GM19238 (cell line): Measurements from ENCODE around the gene ITGAD.

Experiments
- DNase-seq: peaks from one replicate; pipeline ENCODE4 v3.0.0; 2011; ENCODE audit warnings: low spot score; ENCODE audit not compliant: insufficient read length

Gene ITGAD

DNA sequence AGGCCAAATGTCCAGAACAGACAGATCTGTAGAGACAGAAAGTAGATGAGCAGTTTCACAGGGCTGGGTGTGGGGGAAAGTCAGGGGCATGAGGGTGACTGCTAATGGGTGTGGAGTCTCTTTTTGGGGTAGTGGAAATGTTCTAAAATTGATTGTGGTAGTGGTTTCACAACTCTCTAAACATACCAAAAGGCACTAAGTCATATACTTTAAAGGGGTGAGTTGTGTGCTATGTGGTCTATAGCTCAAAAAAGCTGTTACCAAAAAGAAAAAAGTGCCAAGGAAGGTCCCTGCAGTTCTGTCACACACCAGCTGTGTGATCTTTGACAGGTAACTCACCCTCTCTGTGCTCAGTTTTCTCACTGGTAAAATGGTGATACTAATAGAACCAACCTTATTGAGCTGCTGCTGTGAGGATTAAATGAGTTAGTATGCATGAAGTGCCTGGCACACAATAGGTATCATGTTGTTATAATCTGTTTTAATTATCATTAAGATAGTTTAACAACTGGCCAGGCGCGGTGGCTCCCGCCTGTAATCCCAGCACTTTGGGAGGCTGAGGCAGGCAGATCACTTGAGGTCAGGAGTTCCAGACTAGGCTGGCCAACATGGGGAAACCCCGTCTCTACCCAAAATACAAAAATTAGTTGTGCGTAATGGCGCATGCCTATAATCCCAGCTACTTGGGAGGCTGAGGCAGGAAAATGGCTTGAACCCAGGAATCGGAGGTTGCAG lies 27.8 kb upstream of the ITGAD start:
- DNase-seq, result no peak

DNA sequence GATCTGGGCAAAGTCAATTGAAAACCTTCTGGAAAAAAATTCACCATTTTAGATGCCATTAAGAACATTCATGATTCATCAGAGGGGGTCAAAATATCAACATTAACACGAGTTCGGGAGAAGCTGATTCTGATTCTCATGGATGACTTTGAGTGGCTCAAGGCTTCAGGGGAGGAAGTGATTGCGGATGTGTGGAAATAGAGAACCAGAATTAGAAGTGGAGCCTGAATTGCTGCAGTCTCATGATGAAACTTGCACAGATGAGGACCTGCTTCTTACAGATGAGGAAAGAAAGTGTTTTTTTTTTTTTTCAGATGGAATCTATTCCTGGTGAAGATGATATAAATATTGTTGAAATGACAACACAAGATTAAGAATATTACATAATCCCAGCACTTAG lies 25.3 kb upstream of the ITGAD start:
- DNase-seq, result no peak

DNA sequence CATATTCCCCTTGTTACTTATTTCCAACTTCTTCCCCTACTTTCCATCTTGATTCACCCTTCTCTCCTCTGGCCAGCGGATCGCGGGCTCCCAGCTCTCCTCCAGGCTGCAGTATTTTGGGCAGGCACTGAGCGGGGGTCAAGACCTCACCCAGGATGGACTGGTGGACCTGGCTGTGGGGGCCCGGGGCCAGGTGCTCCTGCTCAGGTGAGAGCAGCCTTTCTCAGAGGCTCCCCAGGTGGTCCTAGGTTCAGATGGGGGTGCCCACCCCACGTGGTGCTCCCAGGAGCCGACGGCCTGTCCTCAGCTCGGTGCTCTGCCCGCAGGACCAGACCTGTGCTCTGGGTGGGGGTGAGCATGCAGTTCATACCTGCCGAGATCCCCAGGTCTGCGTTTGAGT lies 22.1 kb upstream of the ITGAD start:
- DNase-seq, result no peak

DNA sequence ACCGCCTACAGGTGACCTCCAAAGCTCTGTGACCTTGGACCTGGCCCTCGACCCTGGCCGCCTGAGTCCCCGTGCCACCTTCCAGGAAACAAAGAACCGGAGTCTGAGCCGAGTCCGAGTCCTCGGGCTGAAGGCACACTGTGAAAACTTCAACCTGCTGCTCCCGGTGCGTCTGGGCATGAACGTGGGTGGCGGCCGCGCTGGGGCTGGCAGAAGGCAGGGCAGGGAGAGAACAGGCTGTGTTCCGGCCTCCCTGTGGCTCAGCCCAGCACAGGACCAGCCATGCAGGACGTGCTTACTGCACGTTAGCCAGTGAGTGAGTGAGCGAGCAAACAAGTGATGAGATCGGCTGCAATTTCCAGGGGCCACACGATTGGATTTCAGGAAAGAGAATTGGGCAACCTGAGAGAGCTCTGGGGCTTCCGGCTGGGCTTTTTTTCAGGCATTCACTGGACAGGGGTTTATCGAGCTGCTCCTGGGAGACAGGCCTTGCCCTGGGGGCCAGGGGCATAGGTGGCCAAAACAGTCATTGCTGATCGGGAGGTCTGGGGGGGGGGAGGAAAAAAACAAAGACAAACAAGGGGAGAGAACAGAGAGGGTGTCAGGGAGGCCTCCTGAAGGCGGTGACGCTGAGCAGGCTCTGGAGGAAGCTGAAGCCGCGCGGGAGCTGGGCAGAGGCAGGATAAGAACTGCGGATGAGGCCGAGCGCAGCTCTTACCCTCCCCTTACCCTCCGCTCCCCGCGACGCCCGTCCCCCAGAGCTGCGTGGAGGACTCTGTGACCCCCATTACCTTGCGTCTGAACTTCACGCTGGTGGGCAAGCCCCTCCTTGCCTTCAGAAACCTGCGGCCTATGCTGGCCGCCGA lies 21.3 kb upstream of the ITGAD start:
- no peak for DNase-seq

DNA sequence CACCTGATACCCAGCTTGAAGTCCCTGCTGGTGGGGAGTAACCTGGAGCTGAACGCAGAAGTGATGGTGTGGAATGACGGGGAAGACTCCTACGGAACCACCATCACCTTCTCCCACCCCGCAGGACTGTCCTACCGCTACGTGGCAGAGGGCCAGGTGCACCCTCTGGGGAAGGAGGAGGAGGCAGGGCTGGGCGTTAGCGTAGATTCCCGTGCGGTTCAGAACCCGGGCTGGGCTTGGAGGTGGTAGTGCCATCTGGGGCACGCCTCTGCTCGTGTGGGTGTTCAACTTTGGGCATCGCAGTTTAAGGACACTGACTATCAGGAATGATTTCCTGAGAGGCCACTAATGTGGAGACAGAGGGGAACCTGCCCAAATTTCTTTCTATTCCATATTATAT lies 19.9 kb upstream of the ITGAD start:
- DNase-seq, result no peak

DNA sequence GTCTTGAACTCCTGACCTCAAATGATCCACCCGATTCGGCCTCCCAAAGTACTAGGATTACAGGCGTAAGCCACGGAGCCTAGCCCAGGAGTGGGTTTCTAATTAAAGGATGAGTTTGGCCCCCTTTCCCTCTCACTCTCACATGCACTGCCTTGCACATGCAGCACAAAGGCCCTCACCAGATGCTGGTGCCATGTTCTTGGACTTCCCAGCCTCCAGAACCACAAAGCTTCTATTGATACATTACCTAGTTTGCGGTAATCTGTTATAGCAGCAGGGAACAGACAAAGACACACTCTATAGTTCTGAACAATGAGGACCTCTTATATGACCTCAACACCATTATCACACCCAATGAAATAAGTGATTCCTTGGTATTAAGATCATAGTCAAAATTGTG lies 17.9 kb upstream of the ITGAD start:
- DNase-seq, result no peak

DNA sequence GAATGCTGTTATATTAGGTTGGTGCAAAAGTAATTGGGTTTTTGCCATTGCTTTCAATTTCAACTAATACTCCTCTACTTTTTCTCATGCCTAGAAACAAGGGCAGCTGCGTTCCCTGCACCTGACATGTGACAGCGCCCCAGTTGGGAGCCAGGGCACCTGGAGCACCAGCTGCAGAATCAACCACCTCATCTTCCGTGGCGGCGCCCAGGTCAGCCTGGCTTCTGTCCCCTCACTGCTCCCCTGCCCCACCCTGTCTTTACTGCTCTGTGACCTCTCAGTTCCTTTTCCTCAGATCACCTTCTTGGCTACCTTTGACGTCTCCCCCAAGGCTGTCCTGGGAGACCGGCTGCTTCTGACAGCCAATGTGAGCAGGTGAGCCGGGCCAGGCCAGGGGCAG lies 16.4 kb upstream of the ITGAD start:
- DNase-seq, result no peak

DNA sequence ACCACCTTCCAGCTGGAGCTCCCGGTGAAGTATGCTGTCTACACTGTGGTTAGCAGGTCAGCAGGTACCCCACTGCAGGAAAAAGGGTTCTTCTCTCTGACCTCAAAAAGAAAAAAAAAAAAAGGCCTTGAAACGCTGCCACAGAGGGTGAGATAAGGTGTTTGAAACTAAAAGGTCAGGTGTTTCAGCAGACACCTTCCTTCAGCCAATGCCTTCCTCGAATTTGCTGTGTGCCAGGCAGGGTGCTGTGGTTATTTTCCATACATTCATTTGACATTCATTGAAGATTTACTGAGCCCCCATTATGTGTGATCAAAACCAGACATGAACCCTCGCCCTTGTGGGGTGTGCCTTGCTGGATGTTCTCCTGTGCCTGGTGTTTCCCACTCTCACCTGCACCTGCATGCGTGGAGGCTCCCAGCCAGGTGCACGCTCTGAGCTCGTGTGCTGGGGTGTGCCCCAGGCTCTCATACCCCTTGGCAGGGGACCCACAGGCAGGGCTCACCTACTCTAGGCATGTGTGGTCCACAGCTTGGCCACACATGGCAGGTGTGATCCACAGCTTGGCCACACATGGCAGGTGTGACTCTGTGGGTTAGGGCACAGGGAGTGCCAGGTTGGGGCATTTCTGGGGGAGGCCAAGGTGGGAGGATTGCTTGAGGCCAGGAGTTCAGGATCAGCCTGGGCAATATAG lies 15.8 kb upstream of the ITGAD start:
- no peak for DNase-seq

DNA sequence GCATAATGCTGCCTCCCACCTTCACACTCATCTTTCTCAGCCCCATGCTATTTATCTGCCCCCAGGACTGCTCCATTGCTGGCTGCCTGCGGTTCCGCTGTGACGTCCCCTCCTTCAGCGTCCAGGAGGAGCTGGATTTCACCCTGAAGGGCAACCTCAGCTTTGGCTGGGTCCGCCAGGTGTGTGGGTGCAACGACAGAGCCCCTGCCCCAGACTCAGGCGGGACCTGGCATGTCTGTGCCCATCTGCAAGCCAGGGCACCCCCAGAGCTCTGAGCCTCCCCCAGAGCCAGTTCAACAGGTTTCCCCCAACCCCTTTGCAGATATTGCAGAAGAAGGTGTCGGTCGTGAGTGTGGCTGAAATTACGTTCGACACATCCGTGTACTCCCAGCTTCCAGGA lies 12.9 kb upstream of the ITGAD start:
- DNase-seq, result no peak

DNA sequence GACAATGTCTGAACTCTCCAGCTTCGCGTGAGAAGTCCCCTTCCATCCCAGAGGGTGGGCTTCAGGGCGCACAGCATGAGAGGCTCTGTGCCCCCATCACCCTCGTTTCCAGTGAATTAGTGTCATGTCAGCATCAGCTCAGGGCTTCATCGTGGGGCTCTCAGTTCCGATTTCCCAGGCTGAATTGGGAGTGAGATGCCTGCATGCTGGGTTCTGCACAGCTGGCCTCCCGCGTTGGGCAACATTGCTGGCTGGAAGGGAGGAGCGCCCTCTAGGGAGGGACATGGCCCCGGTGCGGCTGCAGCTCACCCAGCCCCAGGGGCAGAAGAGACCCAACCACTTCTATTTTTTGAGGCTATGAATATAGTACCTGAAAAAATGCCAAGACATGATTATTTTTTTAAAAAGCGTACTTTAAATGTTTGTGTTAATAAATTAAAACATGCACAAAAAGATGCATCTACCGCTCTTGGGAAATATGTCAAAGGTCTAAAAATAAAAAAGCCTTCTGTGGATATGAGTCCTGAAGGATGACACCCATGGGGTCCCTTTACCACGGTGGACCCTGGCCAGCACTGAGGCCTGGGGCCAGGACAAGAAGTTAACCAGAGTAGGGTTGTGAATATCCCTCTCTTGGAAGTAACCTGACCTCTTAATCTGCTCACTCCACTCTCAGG lies 10.5 kb upstream of the ITGAD start:
- peak; percentile 65 for DNase-seq

DNA sequence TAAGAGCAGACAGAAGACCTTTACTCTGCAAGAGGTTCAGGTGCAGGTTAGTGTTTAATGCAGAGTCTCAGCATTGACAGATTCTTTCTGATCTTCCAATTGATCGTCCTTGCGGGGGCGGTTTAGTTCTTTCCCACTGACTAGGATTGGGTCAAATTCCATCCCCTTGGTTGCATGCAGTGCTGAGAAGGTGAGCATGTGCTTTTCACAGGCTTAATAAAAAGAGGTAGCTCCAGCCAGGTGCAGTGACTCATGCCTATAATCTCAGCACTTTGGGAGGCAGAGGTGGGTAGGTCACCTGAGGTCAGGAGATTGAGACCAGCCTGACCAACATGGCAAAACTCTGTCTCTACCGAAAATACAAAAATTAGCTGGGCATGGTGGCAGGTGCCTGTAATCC lies 7.5 kb upstream of the ITGAD start:
- DNase-seq, result no peak

DNA sequence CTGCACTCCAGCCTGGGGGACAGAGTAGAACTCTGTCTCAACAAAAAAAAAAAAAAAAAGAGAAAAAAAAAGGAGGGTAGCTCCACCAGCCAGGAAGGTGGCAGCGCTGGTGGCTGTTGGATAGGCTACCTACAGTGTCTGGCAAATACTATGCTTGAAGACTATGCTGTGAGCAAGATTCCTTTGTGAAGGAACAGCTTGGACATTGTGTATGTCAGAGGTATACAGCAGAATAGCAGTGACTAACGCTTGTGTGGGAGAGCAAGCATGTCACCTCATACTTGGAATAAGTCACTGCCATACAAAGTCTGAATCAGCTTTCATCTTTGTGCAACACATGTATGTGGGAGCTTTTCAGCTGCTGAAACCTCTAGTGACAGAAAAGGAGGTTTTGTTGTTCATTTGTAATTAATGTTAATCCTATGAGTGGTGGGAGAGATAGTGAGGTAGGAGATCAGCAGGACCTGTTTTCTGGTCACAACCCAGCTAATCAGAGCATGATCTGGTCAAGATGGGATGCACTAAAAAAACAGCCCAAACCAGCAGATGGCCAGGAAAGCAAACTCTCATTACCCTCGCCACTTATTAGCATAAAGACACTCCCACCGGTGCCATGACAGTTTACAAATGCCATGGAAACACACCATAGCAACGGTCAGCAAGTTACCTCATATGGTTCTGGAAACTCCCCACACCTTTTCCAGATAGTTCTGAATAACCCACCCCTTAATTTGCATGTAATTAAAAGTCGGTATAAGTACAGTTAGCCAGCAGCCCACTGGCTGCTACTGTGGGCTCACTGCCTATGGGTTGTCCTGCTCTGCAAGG lies 6.8 kb upstream of the ITGAD start:
- DNase-seq, result no peak

DNA sequence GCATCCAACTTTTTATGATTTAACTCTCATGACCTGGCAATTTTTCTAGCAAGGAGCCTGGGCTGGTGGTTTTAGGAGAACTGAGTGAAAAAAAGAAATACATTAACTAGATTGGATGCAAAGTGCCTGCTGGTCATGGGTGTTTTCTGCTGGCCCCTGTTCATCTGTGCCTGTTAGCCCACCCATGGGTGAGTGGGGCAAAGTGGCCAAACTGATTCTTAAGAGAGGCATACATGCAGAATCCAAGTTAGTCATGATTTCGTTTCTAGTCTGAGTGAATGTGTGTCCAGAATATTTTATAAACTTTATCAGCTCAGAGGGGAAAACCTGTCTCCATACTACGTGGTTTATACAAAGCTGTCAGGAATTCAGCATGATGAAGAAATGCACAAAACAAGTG lies 4.6 kb upstream of the ITGAD start:
- DNase-seq, result no peak

DNA sequence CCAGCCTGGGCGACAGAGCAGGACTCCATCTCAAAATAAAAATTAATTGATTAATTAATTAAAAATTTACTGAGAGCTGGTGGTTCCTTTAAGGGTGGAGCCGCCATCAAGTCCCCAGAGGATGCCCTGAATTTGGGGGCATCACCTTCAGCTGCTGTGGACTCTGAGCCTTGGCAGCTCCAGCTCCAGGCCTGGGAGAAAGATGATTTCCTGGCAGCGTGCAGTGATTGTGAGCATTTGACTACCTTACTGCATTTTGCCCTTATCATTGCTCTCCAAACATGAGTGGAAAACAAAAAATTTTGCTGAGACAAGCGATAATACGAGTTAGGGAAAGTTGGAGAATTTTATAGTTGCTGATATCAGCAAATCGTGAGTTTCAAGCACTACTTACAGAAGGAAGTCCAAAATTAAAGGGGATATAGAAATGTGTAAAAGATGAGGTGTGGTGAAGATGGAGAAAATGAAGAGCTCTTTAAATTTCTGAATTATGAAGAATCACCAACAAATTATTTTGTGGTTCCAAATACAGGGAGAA lies 2.6 kb upstream of the ITGAD start:
- no peak for DNase-seq

DNA sequence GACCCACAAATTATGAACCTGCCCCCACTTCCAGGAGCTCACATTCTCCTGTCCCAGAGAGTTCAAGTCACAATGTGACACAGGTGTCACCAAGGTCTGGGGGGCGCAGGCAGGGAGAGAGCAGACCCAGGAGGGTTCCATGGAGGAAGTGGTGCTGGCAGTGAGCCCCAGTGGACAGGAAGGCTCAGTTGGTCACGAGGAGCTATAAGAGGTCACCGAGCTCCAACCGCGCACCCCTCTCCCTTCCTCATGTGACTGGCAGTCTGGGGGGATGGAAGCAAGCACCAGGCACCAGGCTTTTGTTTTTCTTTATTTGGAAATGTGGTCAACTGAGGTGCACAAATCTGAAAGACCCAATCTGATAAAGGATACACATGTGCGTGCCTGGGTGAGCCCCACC lies 2.5 kb downstream of the ITGAD start:
- DNase-seq, result no peak

DNA sequence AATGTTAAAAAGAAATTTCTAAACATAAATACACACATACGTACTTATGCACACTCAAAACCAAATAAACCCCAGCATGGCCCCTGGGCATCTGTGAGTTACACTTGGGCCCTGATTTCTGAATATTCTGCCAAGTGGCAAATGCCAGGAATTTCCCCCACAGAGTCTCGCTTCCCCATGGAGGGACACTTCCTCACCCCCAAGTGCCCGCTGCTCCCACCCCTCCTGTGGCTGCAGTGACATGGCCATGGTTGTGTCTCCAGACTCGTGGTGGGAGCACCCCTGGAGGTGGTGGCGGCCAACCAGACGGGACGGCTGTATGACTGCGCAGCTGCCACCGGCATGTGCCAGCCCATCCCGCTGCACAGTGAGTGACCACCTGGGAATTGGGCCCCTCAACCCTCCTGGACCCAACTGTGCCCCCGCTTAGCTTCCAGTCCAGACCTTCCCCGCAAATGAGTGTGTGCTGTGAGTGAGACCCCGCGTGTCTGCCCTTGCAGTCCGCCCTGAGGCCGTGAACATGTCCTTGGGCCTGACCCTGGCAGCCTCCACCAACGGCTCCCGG lies 4.0 kb downstream of the ITGAD start:
- DNase-seq, result no peak

DNA sequence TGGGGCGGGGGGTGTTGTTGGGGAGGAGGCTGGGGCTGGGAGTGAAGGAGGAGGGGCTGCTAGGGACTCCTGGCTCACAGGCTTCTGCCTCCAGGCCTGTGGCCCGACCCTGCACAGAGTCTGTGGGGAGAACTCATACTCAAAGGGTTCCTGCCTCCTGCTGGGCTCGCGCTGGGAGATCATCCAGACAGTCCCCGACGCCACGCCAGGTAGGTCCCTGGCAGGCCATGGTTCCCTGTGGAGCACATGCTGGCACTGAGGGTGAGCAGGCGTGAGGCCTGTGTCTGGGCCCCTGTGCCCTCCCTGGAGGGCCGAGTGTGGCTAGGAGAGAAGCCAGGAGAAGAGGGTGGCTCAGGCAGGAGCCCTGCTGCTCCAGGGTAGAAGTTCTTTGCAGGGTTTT lies 4.6 kb downstream of the ITGAD start:
- no peak for DNase-seq

DNA sequence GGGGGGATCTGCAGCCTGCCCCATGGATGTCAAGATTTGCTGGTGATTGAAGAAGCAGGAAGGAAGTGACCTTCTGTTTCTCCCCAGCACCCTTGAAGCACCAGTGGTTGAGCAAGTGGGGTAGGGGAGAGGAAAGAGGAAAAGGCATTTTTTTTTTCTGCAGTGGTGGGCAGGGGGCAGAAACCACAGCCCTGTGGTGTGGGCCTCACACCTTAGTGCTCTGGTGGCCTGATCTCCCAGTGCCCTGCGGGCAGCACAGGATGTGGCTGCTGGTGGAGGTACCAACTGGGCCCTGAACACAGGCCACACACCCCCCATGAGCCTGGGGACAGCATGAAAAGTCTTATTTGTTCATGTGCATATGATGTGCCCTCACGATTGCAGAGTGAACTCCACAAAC lies 7.1 kb downstream of the ITGAD start:
- no peak for DNase-seq

DNA sequence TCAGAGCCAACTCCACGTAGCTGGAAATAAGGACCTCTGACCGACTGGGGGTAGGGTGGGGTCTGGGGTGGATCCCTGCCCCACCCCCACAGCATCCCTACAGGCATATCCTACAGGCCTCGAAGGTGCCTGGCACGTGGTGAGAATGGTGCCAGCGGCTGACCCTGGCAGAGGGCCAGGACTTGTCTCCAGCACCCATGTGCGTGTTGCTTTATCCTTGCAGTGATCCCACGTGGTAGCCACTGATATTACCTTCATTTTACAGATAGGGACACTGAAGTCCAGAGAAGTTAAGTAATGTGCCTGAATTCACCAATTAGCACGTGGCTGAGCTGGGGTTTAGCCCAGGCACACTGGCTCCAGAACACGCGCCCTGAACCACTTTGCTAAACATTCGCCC lies 8.3 kb downstream of the ITGAD start:
- no peak for DNase-seq

DNA sequence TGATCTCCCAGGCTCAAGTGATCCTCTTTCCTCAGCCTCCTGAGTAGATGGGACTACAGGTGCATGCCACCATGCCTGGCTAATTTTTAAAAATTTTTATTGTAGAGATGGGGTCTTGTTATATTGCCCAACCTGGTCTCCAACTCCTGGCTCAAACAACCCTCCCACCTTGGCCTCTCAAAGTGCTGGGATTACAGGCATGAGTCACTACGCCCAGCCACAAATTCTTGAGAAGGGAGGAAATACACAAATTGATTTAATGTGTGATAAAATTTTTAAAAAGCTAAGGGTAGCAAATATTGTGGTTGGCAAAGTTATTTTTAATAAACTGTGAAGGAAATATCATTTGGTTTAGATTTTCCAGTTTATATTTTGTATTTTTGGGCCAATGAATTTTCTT lies 9.6 kb downstream of the ITGAD start:
- no peak for DNase-seq
